Lower leg skin (tissue), 3 donors: ENCODE results near the gene CTXND1.

ENCODE experiments used
- POLR2A ChIP-seq, 2 donors: fragments of 450-650 bp; IDR thresholded peaks; one replicate each; pipeline ENCODE4 v1.6.1; 2016 to 2017; ENCODE audit warnings: antibody characterized with exemption in 2 of 2, mild to moderate bottlenecking in 1 of 2, moderate library complexity in 1 of 2
- TF ChIP-seq, protein P1 (sequence below), 3 donors: fragments of 450-650 bp; IDR thresholded peaks; one replicate each; pipeline ENCODE4 v1.5.1; 2016; ENCODE audit warnings: antibody characterized with exemption in 3 of 3, mild to moderate bottlenecking in 3 of 3, moderate library complexity in 2 of 3

- TF ChIP-seq, protein P1, sequence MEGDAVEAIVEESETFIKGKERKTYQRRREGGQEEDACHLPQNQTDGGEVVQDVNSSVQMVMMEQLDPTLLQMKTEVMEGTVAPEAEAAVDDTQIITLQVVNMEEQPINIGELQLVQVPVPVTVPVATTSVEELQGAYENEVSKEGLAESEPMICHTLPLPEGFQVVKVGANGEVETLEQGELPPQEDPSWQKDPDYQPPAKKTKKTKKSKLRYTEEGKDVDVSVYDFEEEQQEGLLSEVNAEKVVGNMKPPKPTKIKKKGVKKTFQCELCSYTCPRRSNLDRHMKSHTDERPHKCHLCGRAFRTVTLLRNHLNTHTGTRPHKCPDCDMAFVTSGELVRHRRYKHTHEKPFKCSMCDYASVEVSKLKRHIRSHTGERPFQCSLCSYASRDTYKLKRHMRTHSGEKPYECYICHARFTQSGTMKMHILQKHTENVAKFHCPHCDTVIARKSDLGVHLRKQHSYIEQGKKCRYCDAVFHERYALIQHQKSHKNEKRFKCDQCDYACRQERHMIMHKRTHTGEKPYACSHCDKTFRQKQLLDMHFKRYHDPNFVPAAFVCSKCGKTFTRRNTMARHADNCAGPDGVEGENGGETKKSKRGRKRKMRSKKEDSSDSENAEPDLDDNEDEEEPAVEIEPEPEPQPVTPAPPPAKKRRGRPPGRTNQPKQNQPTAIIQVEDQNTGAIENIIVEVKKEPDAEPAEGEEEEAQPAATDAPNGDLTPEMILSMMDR (IDR thresholded peaks at IDR 0.05), result peak in 1 of 3 donors; percentile 82
- TF ChIP-seq POLR2A (IDR thresholded peaks at IDR 0.05), result no peak
Measured at GRCh38 chr15:80160570-80161156, 91.3 kb downstream of the CTXND1 start.
